ENCODE data around the gene TTBK1. TPM values are rescaled to one million over a fixed set of nuclear protein-coding genes. Genes with fewer than 3 reads are reported as not detected.

Gene TTBK1
- total RNA-seq, 1 donor from 2014 or later = 0.34 TPM

- DNase-seq (ENCODE audit: low spot score in 2 of 2, unreplicated experiment in 2 of 2) = no peak
- Mint-ChIP-seq H3K4me1 (no peaks in the 10 kb centered on the region), H3K27ac (no peak overlapping the region), H3K9me3 (no peaks in the 10 kb centered on the region), H3K36me3 (peaks cover 22% of the 10 kb centered on the region), H3K4me3 (no peak overlapping the region), H3K27me3 (ENCODE audit: low read depth) (no peaks in the 10 kb centered on the region)
- TF ChIP-seq CTCF (IDR thresholded peaks at IDR 0.05; ENCODE audit: unreplicated experiment) = no peak
Measured at GRCh38 chr6:43219119-43219518, 24.2 kb upstream of the TTBK1 start.

GRCh38 chr6:43219814-43220213 lies 23.5 kb upstream of the TTBK1 start:
- Mint-ChIP-seq H3K4me3 (no peak overlapping the region), H3K4me1 (no peaks in the 10 kb centered on the region), H3K27ac (no peak overlapping the region), H3K36me3 (peaks cover 25% of the 10 kb centered on the region), H3K9me3 (no peaks in the 10 kb centered on the region), H3K27me3 (ENCODE audit: low read depth) (no peaks in the 10 kb centered on the region)
- TF ChIP-seq CTCF (IDR thresholded peaks at IDR 0.05; ENCODE audit: unreplicated experiment) = no peak
- no peak for DNase-seq (ENCODE audit: low spot score in 2 of 2, unreplicated experiment in 2 of 2)

- H3K36me3 Mint-ChIP-seq = peaks cover 22% of the 10 kb centered on the region
- H3K4me3 Mint-ChIP-seq = no peak overlapping the region
- TF ChIP-seq CTCF (IDR thresholded peaks at IDR 0.05; ENCODE audit: unreplicated experiment) = no peak
- H3K9me3 Mint-ChIP-seq = no peaks in the 10 kb centered on the region
- no peak for DNase-seq (ENCODE audit: low spot score in 2 of 2, unreplicated experiment in 2 of 2)
- H3K27ac Mint-ChIP-seq = no peak overlapping the region
- H3K4me1 Mint-ChIP-seq = no peaks in the 10 kb centered on the region
- H3K27me3 Mint-ChIP-seq (ENCODE audit: low read depth) = no peaks in the 10 kb centered on the region
Measured at GRCh38 chr6:43220439-43220951, 22.8 kb upstream of the TTBK1 start.

- Mint-ChIP-seq H3K9me3 (no peaks in the 10 kb centered on the region), H3K4me1 (no peaks in the 10 kb centered on the region), H3K4me3 (no peak overlapping the region), H3K27ac (no peak overlapping the region), H3K27me3 (ENCODE audit: low read depth) (no peaks in the 10 kb centered on the region), H3K36me3 (peaks cover 25% of the 10 kb centered on the region)
- DNase-seq (ENCODE audit: low spot score in 2 of 2, unreplicated experiment in 2 of 2) = no peak
- no peak for TF ChIP-seq CTCF (IDR thresholded peaks at IDR 0.05; ENCODE audit: unreplicated experiment)
Measured at GRCh38 chr6:43221046-43221972, 22.0 kb upstream of the TTBK1 start.

GRCh38 chr6:43222418-43223059 lies 20.7 kb upstream of the TTBK1 start:
- Mint-ChIP-seq H3K36me3 (peaks cover 22% of the 10 kb centered on the region), H3K4me3 (no peak overlapping the region)

More at GRCh38 chr6:43222418-43223059, 20.7 kb upstream of the TTBK1 start:
- H3K9me3 Mint-ChIP-seq = no peaks in the 10 kb centered on the region
- no peak for DNase-seq (ENCODE audit: low spot score in 2 of 2, unreplicated experiment in 2 of 2)
- H3K27me3 Mint-ChIP-seq (ENCODE audit: low read depth) = no peaks in the 10 kb centered on the region
- peak overlapping the region; percentile 50 for H3K27ac Mint-ChIP-seq
- H3K4me1 Mint-ChIP-seq = no peaks in the 10 kb centered on the region
- TF ChIP-seq CTCF (IDR thresholded peaks at IDR 0.05; ENCODE audit: unreplicated experiment) = no peak

Data from mesothelial cell of epicardium (in vitro differentiated cells).